ENCODE results near the gene RPS6KB1.

DNA sequence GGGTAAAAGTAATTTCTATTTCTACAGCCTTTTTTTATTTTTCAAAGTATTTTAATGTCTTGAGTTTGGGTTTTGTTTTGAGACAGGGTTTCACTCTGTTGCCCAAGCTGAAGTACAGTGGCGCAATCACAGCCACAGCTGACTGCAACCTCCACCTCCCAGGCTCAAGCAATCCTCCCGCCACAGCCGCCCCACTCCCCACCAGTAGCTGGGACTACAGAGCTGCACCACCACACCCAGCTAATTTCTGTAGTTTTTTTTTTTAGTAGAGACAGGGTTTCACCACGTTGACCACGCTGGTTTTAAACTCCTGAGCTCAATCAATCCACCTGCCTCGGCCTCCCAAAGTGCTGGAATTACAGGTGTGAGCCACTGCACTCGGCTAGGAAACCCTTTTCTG lies 44.1 kb upstream of the RPS6KB1 start:
- TF ChIP-seq CTCF (IDR thresholded peaks at IDR 0.05) (no peak), POLR2A (IDR thresholded peaks at IDR 0.05) (no peak)

Measured in stomach (tissue), 4 donors.